Mesodermal cell (in vitro differentiated cells): ENCODE results near the gene COQ5.
A peak's percentile ranks its signal among the peaks of the same experiment; 100 is the strongest.
"Not testable (repeated sequence)": the region's sequence is repeated elsewhere in the genome, so short reads cannot be mapped to it uniquely, and the experiment has no call there.

Experiments
- H3K27ac ChIP-seq: 2 replicates; pipeline ENCODE4 v1.7.0; 2013; ENCODE audit warnings: mild to moderate bottlenecking, low read depth, low read length, moderate library complexity; ENCODE audit not compliant: severe bottlenecking
- H3K36me3 ChIP-seq: 2 replicates; pipeline ENCODE4 v1.7.1; 2013; ENCODE audit warnings: mild to moderate bottlenecking, low read length, moderate library complexity; ENCODE audit not compliant: control insufficient read depth, insufficient read depth
- H3K4me1 ChIP-seq: one replicate; pipeline ENCODE4 v1.7.1; 2013; ENCODE audit warnings: mild to moderate bottlenecking, low read length; ENCODE audit not compliant: insufficient read depth, control insufficient read depth, poor library complexity, severe bottlenecking
- H3K4me3 ChIP-seq: 2 replicates; pipeline ENCODE4 v1.7.0; 2013; ENCODE audit warnings: low read length, control low read depth, mild to moderate bottlenecking; ENCODE audit not compliant: insufficient read depth, poor library complexity, severe bottlenecking; ENCODE audit errors: extremely low read depth
- H3K9me3 ChIP-seq: 2 replicates; pipeline ENCODE4 v1.7.1; 2013; ENCODE audit warnings: mild to moderate bottlenecking, low read length, moderate library complexity; ENCODE audit not compliant: control insufficient read depth
- WGBS, 2 experiments: methylation state at CpG; one replicate each; pipeline ENCODE4 v1.1.5; 2013; ENCODE audit warnings: missing lambda C conversion rate in 2 of 2; ENCODE audit not compliant: insufficient coverage in 2 of 2; 5-methylcytosine and 5-hydroxymethylcytosine counted together

Gene COQ5

DNA sequence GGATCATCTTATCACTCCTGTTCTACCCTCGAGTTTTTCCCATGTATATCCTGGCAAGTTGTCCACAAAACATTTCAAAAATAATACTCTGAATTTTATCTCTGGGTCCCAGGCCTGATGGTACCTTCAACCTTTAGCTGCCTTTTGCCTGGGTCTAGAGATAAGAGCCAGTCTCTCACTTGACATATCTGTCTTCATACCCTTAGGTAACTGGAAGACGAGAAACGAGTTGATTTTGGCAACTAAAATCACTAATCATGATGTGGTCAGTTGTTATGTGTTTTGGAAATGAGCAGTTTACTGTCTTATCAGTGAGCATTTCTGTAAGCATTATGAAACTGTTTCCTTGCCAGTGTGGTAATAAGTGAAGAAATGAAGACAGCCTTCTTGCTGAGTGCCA lies 11.5 kb upstream of the COQ5 start:
- Histone ChIP-seq H3K36me3 (peaks cover 87% of the 10 kb centered on the region), H3K9me3 (no peaks in the 10 kb centered on the region), H3K4me1 (peaks cover 8% of the 10 kb centered on the region), H3K4me3 (no peak overlapping the region), H3K27ac (no peak overlapping the region)
- 94 to 100% methylated on average over 1 to 3 of the region's 3 CpGs for WGBS, 2 experiments

DNA sequence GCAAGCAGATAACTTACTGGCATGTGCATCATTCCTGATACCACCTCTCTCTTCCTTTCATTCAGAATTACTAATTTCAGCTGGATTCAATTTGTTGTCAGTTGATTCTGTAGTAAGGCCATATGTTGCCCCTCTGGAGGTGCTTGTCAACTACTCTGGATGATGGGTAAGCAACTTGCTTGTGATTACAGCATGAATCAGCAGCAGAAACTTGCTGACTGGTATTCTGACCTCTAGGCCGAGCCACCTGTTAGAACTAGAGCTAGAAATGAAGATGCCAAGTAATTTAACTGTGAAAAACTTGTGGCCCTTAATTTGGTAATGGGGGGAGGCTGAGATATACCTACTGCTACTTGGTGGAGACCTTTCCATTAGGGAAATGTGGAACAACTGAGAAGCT lies 10.3 kb upstream of the COQ5 start:
- no peaks in the 10 kb centered on the region for H3K9me3 ChIP-seq
- H3K4me3 ChIP-seq: no peak overlapping the region
- no peak overlapping the region for H3K27ac ChIP-seq
- 100% methylated on average over 1 of the region's 1 CpG; no CpG with 5 or more reads in 1 of the 2 experiments for WGBS, 2 experiments
- peaks cover 8% of the 10 kb centered on the region for H3K4me1 ChIP-seq
- H3K36me3 ChIP-seq: peaks cover 80% of the 10 kb centered on the region

DNA sequence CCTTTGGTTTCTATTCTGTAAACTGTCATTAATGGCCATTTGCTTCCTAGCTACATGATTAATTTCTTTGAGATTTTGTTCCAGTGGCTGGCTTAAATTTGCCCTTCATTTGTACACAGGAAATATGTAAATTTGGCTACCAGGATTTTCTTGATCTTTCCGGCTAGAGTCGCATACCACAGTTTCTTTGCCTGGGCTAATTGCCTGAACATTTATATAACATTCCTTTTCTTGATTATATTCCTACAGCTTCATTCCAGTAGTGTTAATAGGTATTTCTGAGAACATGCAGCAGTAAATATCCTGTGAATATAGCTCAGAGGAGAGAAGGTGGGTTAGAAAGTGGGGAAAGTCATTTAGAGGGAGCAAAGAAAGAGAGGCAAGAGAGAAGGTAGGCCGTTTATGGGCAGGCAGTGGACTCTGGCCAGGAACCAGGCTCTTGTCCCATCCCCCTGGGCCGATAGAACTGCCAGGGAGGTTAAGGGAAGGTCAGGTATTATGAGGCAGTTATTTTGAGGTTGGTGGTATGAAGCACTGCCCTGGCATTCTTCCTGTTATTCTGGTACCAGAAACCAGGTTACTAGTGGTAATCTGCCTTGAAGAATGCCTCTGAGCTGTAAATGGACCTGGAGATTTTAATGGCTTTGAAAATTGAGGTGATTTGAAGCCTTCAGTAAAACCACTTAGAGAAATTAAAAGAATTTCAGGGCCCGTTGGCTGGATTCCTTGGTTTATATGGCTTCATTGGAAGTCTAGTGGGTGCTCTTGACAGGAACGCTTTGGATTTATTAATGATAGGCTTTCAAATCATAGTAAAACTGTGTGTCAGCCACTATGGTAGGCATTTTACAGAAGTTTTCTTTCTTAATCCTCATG lies 9.6 kb upstream of the COQ5 start:
- peaks cover 74% of the 10 kb centered on the region for H3K36me3 ChIP-seq

DNA sequence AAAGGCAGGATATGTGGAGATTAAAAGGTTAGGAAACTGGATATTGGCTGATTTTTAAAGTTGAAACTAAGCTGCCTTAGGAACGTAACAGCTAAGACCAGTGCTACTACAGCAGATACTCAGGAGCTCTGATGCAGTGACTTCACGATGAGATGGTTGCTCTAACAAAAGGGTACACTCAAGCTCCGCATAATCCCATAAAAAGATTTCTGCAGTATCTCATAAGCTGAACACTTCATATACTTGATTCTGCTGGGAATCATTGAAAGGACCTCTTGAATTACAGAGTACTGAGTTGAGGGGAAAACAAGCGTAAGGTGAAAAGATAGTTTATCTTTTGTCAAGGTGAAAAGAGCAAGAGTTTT lies 8.9 kb upstream of the COQ5 start:
- H3K36me3 ChIP-seq: peaks cover 68% of the 10 kb centered on the region
- peak overlapping the region; percentile 26 for H3K27ac ChIP-seq
- H3K4me1 ChIP-seq: peaks cover 8% of the 10 kb centered on the region
- no peaks in the 10 kb centered on the region for H3K9me3 ChIP-seq
- H3K4me3 ChIP-seq: no peak overlapping the region
- 86 to 89% methylated on average over 3 of the region's 4 CpGs for WGBS, 2 experiments

More for the DNA sequence above, 9.6 kb upstream of the COQ5 start:
- Histone ChIP-seq H3K4me1 (peaks cover 8% of the 10 kb centered on the region), H3K9me3 (no peaks in the 10 kb centered on the region), H3K27ac (peak overlapping the region; percentile 26), H3K4me3 (no peak overlapping the region)
- 82 to 91% methylated on average over 3 to 5 of the region's 6 CpGs for WGBS, 2 experiments

DNA sequence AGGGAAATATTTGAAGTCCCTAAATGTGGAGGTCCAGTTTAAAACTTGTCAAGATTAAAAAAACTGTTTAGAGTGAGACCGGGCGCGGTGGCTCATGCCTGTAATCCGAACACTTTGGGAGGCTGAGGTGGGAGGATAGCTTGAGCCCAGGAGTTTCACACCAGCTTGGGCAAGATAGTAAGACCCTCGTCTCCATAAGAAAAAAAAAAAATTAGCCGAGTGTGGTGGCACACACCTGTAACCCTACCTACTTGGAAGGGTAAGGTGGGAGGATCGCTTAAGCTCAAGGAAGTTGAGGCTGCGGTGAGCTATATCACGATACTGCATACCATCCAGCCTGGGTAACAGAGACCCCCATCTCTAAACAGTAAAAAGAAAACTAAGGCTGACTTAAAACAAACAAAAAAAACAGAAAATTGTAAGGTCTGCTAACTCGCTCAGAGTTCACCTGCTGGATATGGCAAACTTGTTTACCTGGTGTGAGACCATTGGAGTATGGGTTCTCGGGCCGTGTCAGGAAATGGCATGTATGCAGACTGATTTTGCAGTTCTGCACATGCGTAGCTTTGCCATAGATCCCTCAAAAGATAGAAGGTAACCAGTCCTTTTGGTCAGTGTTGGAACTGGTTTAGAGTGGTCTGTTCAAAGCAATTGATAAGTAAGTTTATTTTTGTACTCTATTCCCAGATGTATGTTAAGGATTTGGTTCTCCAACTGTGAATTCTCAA lies 7.3 kb upstream of the COQ5 start:
- peak overlapping the region; percentile 97 for H3K4me3 ChIP-seq
- peaks cover 8% of the 10 kb centered on the region for H3K4me1 ChIP-seq
- WGBS, 2 experiments: 93% methylated on average over 8 to 10 of the region's 13 CpGs
- H3K27ac ChIP-seq: no peak overlapping the region
- H3K36me3 ChIP-seq: peaks cover 52% of the 10 kb centered on the region
- no peaks in the 10 kb centered on the region for H3K9me3 ChIP-seq

DNA sequence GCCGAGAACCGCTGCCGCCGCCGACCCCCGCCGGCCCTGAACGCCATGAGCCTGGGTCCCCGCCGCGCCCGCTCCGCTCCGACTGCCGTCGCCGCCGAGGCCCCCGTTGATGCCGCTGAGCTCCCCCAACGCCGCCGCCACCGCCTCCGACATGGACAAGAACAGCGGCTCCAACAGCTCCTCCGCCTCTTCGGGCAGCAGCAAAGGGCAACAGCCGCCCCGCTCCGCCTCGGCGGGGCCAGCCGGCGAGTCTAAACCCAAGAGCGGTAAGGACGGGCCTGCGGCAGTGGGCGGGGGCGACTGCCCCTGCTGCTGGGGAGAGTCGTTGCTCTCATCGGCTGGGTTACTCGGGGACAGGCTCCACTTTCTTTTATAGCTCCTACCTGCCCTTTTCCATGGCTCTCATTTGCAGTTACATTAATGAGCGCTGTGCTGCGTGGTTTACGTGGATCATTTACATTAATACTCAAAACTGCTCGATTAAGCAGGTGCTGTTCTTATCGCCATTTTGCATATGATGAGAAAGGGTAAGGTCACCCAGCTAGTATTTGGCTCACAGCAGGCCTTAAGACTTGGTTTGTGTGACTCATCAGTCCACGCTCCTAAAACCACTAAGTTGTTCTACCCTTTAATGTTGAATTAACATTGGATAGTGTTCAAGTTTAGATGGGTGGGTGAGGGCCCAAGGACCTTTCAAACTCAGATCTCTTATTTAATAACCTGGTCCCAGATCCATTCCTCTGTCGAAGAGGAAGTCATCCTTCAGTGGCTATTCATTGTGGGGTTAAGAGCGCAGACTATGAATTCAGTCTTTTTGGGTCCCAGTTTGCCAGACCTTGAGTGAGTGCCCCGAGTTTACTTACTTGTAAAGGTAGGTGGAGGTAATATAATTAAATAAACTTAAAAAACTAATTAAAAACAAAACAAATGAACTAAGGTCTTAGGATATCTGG lies 6.0 kb upstream of the COQ5 start:
- peak overlapping the region; percentile 75 for H3K27ac ChIP-seq
- peaks cover 8% of the 10 kb centered on the region for H3K4me1 ChIP-seq
- H3K4me3 ChIP-seq: peak overlapping the region; percentile 97
- H3K36me3 ChIP-seq: peaks cover 40% of the 10 kb centered on the region
- WGBS, 2 experiments: 0 to 1% methylated on average over 43 of the region's 52 CpGs
- no peaks in the 10 kb centered on the region for H3K9me3 ChIP-seq

DNA sequence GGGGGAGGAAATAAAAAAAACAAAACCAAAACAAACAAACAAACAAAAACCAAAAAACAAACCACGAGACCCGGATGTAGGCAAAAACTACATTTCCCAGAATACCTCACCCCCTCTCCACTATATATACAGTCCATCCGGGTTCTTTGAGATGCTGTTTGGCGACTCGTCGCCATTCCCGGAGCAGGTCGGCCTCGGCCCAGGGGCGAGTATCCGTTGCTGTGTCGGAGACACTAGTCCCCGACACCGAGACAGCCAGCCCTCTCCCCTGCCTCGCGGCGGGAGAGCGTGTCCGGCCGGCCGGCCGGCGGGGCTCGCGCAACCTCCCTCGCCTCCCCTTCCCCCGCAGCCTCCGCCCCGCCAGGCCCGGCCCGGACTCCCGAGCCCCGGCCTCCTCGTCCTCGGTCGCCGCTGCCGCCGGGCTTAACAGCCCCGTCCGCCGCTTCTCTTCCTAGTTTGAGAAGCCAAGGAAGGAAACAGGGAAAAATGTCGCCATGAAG lies 5.3 kb upstream of the COQ5 start, which contains the start of gene RNF10:
TSS of gene RNF10 (plus strand) at position 154 of the 500 bp plus-strand sequence. CDS start 456 bp downstream, outside the sequence.
- Histone ChIP-seq H3K4me3 (peak within 1 kb of the TSS; percentile 97), H3K9me3 (no peaks in the 10 kb centered on the region), H3K36me3 (peaks cover 35% of the 10 kb centered on the region), H3K4me1 (peaks cover 11% of the 10 kb centered on the region), H3K27ac (peak within 1 kb of the TSS; percentile 75)
- WGBS, 2 experiments: 0% methylated on average over 28 to 33 of the region's 43 CpGs

DNA sequence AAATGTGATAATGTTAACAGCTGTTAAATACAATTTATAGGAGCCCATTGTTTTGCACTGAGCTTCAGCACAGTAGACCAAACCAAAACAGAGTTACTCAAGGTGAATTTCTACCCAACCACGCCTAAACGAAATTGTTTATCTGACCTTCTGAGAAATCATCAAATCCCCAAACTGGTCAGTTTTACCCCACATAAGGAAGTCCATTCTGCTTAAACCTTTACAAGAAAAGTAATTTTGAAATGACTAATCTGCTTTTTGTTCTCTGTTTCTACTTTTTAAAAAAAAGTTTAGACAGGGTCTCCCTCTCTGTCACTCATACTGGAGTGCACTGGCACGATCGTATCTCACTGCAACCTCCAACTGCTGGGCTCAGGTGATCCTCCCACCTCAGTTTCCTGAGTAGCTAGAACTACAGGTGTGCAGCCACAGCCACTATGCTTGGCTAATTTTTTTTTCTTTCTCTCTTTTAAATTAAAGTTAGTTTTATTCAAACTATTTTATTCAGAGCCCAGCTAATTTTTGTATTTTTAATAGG lies 3.8 kb upstream of the COQ5 start:
- no peaks in the 10 kb centered on the region for H3K9me3 ChIP-seq
- WGBS, 2 experiments: 80 to 84% methylated on average over 2 to 3 of the region's 4 CpGs
- H3K4me1 ChIP-seq: peaks cover 3% of the 10 kb centered on the region
- H3K4me3 ChIP-seq: no peak overlapping the region
- peaks cover 21% of the 10 kb centered on the region for H3K36me3 ChIP-seq
- no peak overlapping the region for H3K27ac ChIP-seq

DNA sequence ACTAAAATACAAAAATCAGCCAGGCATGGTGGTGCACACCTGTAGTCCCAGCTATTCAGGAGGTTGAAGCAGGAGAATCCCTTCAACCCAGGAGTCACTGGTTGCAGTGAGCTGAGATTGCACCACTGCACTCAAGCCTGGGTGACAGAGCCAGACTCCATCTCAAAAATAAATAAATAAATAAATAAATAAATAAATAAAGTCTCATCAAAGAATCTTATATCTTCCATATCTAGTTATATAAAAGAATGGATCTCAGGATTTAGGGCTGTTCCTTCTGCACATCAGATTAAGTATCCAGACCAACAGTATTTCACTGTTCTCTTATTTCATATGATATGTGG lies 1.4 kb upstream of the COQ5 start:
- H3K4me3 ChIP-seq, H3K4me1 ChIP-seq, H3K27ac ChIP-seq, H3K36me3 ChIP-seq, H3K9me3 ChIP-seq: not testable (repeated sequence)
